Measurements from ENCODE around the gene PSAP.
A peak's percentile ranks its signal among the peaks of the same experiment; 100 is the strongest.

PSAP gene

DNA sequence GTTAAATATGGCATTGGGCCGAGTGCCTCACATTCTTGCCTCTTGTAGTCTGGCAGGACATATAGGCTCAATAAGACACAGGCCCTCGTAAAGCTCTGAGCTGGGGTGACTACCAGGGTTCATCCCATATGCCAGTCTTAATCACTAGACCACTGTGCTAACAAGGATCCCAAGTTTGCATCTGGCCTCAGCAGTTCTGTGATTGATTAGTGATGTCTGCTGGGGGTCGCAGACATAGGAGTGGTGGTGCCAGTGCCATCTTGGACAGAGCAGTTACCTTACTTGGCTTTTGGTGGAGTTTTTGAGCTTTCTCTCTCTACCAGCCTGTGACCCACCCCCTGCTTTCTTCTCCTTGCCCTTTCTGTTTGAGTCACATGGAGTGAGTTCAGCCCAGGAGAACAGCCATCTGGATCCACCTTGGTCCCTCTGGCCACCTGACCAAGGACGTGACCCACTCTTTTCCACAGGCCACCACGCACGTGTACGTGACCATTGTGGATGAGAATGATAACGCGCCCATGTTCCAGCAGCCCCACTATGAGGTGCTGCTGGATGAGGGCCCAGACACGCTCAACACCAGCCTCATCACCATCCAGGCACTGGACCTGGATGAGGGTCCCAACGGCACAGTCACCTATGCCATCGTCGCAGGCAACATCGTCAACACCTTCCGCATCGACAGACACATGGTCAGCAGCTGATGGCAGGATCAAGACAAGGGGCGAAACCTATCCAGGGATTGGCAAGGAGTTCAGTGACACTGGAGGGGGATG is 73.7 kb downstream of the PSAP start:
- intact Hi-C loops (cut with DNase I), result no loop called here
- peak in 1 of 10 donors; percentile 55 for DNase-seq

DNA sequence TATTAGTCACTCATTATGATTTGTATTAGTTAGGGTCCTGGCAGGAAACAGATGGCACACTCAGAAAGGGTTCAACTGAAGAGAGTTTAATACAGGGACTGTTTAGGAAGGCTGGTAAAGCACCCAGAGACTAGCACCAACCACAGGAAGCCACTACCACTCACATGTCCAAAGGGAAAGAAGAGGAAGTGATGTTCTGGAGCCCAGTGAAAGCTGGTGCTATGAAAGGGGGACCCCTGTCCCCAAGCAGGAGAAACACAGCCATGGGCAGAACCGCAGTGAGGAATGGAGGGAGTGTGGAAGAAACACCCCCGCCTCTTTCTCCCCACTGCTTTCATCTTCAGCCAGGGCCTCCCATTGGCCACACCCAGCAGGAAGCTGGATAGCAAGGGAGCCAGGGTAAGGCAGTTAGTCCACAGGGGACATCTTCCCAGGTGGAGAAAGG is 74.5 kb downstream of the PSAP start:
- intact Hi-C loops (cut with DNase I), result no loop called here
- DNase-seq, result peak in 3 of 10 donors; percentile 42 to 54 (median 49)

DNA sequence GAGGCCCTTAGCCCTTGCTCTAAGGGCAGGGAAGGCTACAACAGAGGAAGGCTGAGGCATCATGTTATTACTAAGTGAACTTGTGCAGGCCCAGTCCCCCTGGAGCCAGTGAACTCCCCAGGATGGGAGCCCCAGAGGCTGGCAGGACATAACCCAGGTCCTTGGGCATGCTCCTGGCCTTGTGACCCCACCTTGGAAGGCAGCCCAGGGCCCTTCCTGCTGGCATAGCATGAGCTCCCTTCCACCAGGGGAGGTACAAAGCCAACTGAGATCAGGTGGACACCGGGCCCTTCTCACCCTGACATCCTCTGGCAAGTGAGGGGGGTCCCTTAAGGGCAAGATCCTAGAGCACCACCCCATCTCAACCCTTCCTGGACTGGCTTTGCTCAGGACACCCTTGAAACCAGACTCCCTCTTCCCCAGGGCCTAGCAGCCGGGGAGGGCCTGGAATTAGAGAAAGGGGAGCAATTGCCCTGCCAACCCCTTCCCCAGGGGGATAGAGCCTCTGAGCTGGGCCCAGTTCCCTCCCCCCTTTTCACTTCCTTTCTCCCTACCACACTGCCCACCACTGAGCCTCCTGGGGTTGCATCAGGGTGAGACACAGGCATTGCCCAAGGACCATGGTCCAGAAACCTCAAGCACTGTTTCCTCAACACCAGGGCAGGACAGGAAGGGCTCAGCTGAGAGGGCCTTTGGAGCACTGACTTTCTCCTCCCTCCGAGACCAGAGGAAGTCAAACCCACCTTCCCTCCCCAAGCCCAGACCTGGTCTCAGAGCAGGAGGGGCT is 75.9 kb downstream of the PSAP start:
- intact Hi-C loops (cut with DNase I), result no loop called here
- DNase-seq, result peak in 4 of 10 donors; percentile 19 to 81 (median 52)

DNA sequence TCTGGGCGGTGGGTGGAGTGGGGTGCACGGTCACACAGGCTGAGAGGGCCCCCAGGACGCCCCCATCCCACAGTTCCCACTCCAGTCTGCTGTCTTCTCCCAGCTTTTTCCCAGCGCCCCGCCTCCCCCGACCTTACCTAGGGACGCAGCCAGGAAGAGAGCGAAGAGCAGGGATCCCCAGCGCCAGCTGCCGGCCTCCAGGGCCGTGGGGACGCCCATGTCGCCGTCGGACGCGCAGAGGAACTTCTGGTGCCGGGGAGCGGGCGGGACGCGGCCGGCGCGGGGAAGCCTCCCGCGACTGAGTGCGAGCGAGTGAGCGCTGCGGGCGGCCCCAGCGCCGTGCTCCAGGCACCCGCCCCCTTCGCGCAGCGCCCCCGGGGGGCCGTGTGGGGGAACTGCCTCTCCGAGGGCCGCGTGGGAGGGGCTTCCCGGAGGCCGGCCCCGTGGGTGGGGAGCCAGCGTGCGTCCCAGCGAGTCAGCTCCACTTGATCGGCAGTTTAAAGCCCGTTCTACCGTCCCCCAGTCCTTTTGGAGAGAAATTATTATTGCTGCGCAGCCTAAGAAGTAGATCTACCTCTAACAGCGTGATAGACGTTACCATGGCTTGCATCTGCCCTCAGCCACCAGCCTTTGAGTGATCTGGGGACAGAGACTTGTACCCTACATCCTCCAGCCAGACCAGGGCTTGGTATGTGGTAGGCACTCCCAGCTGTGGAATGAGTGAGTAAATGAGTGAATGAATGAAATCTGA is 77.7 kb downstream of the PSAP start, which contains the start of gene VSIR:
Gene VSIR (minus strand): TSS at position 300 of the 751 bp plus-strand sequence. CDS start 81 bp downstream, at position 219.
- peak; percentile 38 to 97 (median 80) for DNase-seq
- intact Hi-C loops (cut with DNase I), result no loop called here

DNA sequence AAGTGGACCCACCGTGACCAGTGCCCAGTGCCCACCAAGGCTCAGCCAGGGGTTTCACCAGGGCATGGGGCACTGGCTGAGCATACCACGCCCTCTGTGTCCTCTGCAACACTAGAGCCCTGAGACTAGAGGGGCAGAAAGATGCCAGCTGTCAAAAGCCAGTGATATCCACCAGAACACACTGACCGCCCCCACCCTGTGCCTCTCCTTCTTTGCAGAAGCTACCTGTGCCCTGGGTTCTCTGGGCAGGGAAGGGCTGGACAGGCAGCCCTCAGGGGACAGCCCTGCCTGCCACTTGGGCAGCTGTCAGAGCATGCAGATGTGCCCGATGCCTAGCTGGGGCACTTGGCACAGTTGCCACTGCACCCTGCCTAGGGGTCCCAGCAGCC is 78.2 kb downstream of the PSAP start:
- intact Hi-C loops (cut with DNase I), result no loop called here
- peak in 2 of 10 donors; percentile 40 to 61 for DNase-seq

DNA sequence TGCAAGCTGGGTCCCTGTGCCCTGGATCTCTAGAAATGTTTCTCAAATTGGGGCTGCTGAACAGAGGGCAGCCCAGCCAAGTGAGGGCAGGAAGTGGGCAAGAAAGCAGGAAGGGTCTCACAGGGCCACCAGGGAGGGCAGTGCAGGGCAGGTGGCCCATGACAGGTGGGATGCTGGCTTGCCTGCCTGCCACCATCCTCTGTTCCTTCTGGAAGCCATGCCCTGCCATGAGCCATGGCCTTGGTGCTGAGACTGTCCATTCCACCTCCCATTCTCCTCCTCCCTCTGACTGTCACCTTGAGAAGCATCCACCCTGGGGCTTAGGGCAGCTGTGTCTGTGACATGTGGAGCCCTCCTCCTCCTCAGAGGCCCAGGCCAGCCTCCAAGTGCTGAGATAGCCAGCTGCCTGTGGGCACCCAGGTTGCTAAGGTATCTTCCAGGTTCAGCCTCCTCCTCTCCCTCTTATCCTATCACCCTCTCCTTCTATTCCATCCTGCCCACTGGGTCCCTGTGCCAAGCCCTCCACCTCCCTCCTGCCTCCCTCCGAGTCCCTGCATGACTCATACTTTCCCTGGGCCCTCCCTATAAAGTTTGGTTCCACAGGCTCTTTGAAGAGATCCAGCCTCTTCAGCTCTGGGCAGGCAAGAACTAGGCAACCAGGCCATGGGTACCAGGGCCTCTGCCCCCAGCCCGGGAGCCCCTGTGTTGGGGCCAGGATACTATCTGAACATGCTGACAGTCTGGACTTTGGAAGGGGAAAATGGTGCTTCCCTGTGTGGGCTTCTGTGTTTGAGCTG is 79.0 kb downstream of the PSAP start:
- intact Hi-C loops (cut with DNase I), result no loop called here
- DNase-seq, result peak in 3 of 10 donors; percentile 52 to 74 (median 64)

DNA sequence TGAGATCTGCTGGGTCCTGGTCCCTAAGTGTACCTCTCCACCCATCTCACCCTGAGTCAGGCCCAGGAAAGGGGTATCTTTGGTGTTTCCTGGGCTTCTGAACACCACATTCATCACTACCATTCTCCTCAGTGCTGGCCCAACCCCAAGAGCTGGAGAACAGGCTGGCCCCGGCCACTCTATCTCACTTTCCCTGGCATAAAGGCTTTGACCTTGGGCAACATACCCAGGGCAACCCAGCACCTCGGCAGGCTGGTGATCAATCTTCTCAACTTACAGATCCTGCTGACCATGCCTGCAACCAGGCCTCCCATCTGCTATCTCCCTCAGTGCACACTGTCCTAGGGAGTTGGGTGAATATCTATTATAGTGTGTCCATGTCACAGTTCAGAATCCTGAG is 79.8 kb downstream of the PSAP start:
- intact Hi-C loops (cut with DNase I), result no loop called here
- peak in 2 of 10 donors; percentile 14 to 38 for DNase-seq

DNA sequence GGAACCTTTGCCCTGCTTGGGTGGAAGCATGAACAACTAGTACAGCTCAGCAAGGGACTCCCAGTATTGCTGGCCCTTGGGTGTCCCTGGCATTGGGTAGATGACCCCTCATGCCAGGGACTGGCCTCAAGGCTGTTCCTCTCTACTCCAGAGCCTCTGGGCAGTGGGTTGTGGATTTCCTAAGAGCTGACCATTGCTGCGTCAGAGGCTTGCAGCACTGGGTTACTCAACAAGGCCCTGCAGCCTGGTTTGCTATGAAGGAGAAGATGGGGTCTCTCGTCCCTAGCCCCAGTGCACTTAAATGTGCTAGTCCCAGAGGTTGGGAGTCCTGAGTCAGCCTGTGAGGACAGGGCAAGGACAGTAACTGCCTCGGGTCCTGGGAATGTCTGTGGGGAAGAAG is 80.3 kb downstream of the PSAP start:
- peak in 3 of 10 donors; percentile 20 to 67 (median 42) for DNase-seq

DNA sequence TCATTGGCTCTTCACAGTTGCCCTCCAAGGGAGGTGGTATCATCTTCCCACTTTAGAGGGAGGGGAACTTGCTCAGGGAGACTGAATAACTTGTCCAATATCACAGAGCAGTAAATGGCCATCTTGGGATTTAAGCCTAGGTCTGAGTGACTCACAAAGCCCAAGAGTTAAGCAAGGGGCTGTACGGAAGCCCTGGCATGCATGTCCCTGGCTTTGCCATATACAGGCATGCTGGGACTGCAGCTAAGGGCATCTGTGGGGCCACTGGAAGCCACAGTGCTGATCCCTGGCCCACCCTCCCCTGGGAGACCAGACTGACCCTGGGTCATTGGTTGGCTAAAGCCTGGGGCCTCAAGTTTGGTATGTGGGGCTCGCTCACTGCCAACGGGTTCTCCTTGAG is 80.8 kb downstream of the PSAP start:
- peak in 1 of 10 donors; percentile 34 for DNase-seq

More for the DNA sequence above, 80.3 kb downstream of the PSAP start:
- intact Hi-C loops (cut with DNase I), result no loop called here

DNA sequence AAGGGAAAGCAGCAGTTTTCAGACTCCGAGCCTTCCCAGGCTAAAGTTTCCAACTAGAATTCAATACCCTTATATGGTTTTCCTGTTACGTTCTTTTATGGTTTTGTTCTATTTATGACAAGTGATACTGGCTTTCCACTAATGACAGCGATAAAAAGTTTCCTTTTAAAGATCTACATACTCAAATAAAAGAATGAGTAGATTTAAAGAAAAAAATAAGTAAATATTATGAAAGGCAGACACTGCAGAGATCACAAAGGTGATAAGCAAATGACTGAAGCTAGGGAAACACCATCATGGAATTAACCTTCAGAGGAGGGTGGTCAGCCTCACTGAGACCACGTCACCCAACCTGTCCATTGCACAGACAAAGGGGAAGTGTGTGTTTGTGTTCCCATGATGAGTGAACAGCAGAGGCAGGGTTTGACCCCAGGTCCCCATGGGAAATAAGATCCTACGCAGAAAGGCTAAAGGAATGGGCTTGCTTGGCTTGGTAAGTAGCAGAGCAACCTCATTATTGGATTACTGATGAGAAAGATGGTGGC is 81.7 kb downstream of the PSAP start:
- intact Hi-C loops (cut with DNase I), result no loop called here
- DNase-seq, result peak in 1 of 10 donors; percentile 20

More for the DNA sequence above, 80.8 kb downstream of the PSAP start:
- intact Hi-C loops (cut with DNase I), result no loop called here

DNA sequence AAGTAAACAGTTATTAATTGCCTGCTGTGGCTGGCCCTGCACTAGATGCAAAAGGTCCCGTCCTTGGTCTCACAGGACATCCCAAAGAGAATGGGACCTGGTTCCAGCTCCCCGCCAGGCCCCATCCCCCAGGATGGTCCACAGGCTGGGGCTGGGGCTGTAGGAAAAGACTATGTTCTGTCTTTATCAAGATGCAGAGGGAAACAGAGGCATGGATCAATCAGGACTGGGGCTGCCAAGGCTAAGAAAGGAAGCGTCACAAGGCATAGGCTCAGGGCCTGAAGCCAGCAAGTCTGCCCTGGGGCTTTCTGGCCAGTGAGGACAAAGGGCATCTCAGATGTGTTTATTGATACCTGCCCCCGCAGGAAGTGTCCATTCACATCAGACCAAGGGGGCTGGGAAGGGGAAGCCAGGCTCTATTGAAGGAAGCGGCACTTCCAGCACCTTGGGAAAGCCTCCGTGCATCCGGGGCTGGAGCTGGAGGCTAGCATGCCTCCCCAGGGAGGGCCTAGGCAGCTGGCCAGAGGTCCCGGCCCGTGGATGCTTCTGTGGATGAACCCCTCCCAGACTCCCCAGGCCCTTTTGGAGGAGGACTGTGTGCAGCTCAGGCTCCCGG is 83.5 kb downstream of the PSAP start:
- DNase-seq, result peak in 1 of 10 donors; percentile 80
- intact Hi-C loops (cut with DNase I), result no loop called here

DNA sequence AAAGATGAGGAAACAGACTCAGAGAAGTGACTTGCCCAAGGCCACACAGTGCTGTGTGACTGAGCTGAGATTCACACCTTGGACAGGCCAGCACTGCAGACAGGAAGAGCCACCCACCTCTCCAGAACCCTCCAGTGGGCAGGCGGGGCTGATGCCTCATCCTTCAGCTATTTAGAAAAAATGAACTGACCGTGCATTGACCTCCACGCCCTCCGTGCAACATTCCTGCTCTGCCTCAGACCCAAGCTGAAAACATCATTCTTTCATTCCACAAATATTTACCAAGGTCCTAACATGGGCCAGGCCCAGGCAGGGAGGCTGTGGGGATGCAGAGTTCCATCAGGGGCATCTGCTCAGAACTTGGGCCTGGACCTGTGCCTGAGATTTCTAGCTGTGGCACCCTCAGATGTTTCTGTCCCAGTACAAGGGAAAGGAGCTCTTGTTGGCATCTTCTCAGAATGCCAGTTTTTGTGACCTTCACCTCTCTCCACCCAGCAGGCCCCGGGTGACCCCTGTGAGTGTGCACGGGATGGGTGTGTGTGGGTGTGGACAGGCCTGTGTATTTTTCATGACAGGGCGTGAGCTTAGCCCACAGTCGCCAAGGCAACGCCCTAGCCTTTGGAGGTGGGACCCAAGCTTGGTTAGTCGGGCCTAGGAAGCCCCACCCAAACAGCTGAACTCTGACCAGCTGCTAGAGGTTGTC is 84.2 kb downstream of the PSAP start:
- DNase-seq, result peak in 1 of 10 donors; percentile 64
- intact Hi-C loops (cut with DNase I), result no loop called here
